Dermis microvascular lymphatic vessel endothelial cell (primary cell): Measurements from ENCODE around the gene VPS37D. TPM values are rescaled to one million over a fixed set of nuclear protein-coding genes. Genes with fewer than 3 reads are reported as not detected.
"Not testable (repeated sequence)": the region's sequence is repeated elsewhere in the genome, so short reads cannot be mapped to it uniquely, and the experiment has no call there.

Experiments used
- DNase-seq, 2 donors: peaks; one replicate each; pipeline versions ENCODE4 v3.0.0 to v3.0.0-alpha.2; 2010; ENCODE audit warnings: low read depth in 2 of 2
- total RNA-seq: library from RNA; depleted of rRNA; stranded (reverse); fragments of >200 nt; gene quantifications from 2 replicates; pipeline ENCODE4 v1.2.1, GENCODE V29; 2014

The VPS37D gene
- total RNA-seq, 1 donor from 2014 or later, result 2.7 TPM

- DNase-seq, result no peak
These were observed 37.9 kb downstream of the VPS37D start for GRCh38 chr7:73705551-73705920.

GRCh38 chr7:73706126-73707044 is 38.8 kb downstream of the VPS37D start:
- peak in 1 of 2 donors; percentile 53 for DNase-seq

- DNase-seq, result peak in 1 of 2 donors; percentile 38
These were observed 39.5 kb downstream of the VPS37D start for GRCh38 chr7:73707045-73707631.

DNA sequence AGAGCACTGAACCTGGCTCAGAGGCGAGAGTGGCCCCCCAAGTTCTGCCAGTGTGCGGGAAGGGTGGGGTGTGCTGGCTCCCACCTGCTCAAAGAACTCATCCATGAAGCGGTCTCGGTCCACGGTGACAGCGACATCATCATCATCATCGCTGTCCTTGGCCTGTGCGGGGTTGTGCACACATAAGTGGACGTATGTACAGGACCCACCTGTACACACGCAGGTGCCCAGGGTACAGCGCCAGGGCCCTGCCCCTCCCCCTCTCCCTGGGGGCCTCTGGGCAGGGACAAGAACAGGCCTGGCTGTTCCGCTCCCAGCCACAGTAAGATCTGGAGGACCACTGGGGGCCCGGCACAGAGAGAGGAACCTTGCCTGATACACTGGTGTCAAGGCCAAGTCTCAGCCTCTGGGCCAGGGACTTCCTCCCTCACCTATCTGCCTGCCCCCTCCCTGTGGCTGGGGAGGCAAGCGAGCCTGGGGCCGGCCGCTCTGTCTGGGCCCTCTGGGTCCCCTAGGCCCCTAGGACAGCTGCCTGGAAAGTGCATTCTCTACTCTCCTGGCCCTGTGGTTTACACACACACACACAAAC is 41.4 kb downstream of the VPS37D start:
- DNase-seq, result no peak

- DNase-seq, result no peak
These were observed 45.1 kb downstream of the VPS37D start for GRCh38 chr7:73712773-73713172.

GRCh38 chr7:73713319-73713718 is 45.7 kb downstream of the VPS37D start:
- DNase-seq, result not testable (repeated sequence)

- peak in 1 of 2 donors; percentile 96 for DNase-seq
These were observed 48.2 kb downstream of the VPS37D start for GRCh38 chr7:73715648-73716317.

DNA sequence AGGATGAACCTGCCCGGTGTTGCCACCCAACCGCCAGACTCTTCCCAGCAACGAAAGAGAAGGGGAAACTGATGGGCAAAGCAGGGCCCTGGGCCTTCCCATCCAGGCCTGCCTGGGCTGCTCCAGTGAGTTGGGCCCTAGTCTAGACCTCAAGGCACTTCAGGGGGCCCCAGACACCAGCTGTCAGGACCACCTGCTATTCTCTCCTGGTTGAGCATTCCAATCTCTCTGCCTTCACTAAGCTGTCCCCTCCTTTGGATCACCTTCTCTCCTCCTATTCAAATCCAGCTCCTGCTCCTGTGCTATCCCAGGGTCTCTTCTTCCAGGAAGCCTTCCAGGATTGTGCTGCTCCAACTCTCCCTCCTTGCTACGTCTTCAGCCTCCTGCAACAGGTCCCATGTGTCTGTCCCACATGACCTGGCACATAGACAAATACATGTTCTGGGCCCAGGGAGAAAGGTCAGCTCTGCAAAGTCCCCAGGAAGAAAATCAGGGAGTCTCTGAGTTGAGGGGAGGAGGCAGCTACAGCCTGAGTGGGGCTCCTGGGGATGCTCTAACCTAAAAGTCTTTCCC is 48.8 kb downstream of the VPS37D start:
- DNase-seq, result no peak

DNA sequence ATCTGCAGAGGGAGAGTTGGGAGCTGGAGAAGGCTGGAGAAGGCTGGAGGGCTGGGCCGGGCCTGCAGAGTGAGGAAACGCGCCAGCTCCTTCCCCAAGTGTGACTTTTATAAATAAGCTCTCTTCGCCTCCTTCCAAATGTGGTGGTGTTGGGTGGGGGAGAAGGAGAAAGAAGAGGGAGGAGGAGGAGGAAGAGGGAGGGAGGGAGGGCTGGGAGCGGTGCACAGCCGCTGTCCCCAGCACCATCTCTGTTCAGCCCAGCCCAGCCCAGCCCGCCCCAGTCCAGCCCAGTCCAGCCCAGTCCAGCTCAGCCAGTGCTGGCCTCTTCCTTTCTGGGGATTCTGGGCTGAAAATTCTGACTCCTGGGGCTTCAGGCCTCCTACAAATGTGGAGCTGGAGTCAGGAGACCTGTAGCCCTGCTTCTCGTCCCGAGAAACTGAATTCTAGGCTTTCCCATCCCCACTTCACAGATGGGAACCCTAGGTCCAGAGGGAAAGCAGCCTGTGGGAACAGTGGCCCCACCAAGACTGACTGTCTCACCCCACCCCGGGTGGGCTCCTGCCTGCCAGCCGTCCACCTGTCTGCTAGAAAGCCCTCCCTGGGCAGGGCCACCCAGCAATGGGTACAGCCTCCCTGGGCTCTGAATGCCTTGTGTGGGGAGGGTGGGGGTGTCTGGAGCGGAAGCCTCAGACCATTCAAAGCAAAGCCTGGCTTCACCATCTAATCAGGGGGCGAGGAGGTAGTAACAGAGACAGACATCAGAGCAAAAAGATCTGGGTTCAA is 49.6 kb downstream of the VPS37D start:
- DNase-seq, result peak in 1 of 2 donors; percentile 60

DNA sequence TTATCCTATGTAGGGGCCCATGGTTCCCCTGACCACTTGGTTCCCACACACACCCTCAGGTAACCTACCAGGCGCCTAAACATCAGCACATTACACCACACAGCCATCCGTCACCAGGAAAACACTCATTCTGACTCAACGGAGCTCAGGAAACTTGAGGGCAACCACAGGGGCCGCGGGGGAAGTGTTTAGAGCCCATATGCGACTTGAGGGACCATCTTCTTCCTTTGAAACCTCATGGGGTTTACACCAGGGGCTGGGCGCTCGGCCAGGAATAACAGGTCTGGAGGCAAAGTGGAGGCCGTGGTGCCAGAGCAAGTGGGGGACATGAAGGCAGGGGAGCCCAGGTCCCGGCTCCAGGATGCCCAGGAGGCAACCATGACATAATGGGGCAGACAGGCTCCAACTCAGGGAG is 50.4 kb downstream of the VPS37D start:
- peak; percentile 45 to 97 for DNase-seq

DNA sequence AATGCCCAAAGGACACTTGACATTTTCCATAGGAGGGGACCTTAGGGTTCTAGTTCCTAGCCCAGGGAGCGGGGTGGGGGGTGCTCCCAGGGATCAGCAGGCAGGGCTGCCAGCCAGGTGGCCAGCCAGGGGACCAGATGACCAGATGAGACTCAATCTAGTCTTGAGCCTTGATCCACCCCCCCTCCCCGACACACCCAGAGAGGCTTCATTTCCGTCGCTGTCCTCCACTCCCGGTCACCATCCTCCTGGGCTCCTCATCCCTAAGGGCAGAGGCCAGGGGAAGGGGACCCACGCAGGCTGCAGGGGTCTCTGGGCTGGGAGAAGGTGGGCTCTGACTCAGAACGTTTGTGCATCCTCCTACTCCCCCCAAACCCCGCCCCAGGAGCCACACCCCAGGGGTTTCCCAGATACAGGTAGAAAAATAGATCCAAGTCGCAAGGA is 50.8 kb downstream of the VPS37D start:
- DNase-seq, result no peak

- DNase-seq, result peak; percentile 28 to 73
These were observed 51.5 kb downstream of the VPS37D start, which contains the start of gene STX1A for GRCh38 chr7:73718905-73719805. TSS of gene STX1A (minus strand) at chr7:73719669. CDS start at chr7:73719631, 38 bp downstream.

DNA sequence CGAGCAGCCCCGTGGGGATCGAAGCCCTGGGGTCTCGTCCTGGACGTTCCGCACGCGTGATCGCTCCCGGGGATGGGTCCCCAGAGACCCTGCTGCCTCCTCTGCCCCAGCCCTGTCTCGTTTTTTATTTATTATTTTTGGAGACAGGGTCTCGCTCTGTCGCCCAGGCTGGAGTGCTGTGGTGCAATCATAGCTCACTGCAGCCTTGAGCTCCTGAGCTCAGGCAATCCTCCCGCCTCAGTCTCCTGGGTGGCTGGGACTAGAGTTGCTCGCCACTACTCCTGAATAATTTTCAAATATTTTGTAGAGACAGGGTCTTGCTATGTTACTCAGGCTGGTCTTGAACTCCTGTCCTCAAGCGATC is 52.2 kb downstream of the VPS37D start:
- no peak for DNase-seq

GRCh38 chr7:73720443-73720842 is 52.8 kb downstream of the VPS37D start:
- not testable (repeated sequence) for DNase-seq

GRCh38 chr7:73721377-73721817 is 53.8 kb downstream of the VPS37D start:
- no peak for DNase-seq
